ENCODE measurements around the gene ARFGEF3.

DNA sequence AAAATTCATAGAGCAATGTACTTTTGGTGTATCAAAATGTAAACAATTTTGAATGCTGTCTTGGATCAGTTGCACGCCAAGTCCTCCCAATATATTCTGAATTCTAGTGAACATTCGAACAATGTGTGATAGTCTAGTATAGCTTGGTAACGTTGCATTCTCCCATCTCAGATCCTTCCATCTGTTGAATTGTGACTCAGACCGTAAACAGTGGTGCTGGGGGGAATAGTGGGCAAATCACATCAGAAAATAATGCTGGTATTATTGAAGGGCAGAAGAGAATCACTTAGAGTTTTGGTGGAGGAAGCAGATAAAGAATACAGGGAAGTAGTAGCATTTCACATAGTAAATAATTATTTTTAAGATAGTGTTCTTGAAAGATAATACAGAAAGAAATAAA, 102.2 kb downstream of the ARFGEF3 start:
- TF ChIP-seq, protein P1, sequence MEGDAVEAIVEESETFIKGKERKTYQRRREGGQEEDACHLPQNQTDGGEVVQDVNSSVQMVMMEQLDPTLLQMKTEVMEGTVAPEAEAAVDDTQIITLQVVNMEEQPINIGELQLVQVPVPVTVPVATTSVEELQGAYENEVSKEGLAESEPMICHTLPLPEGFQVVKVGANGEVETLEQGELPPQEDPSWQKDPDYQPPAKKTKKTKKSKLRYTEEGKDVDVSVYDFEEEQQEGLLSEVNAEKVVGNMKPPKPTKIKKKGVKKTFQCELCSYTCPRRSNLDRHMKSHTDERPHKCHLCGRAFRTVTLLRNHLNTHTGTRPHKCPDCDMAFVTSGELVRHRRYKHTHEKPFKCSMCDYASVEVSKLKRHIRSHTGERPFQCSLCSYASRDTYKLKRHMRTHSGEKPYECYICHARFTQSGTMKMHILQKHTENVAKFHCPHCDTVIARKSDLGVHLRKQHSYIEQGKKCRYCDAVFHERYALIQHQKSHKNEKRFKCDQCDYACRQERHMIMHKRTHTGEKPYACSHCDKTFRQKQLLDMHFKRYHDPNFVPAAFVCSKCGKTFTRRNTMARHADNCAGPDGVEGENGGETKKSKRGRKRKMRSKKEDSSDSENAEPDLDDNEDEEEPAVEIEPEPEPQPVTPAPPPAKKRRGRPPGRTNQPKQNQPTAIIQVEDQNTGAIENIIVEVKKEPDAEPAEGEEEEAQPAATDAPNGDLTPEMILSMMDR (conservative IDR thresholded peaks at IDR 0.05), result no peak
- TF ChIP-seq ZFX (IDR thresholded peaks at IDR 0.05), result no peak

All from C4-2B (cell line).